KMS-11 (cell line): ENCODE results near the gene AK5.

Experiments
- H2AFZ ChIP-seq: fragments of 200-600 bp; sonication (generic); 2 replicates; pipeline ENCODE4 v1.6.1; 2016; ENCODE audit warnings: antibody characterized with exemption, mixed run types, low read depth
- H3K27ac ChIP-seq: fragments of 200-600 bp; sonication (generic); 2 replicates; pipeline ENCODE4 v1.6.1; 2016; ENCODE audit warnings: mild to moderate bottlenecking, mixed run types
- H3K27me3 ChIP-seq: fragments of 200-600 bp; sonication (generic); 2 replicates; pipeline ENCODE4 v1.6.1; 2017; ENCODE audit warnings: mild to moderate bottlenecking, low read depth, mixed run types, moderate library complexity; ENCODE audit not compliant: insufficient read depth
- H3K36me3 ChIP-seq: fragments of 200-600 bp; sonication (generic); 2 replicates; pipeline ENCODE4 v1.6.1; 2017; ENCODE audit warnings: mild to moderate bottlenecking, mixed run types; ENCODE audit not compliant: insufficient read depth
- H3K4me1 ChIP-seq: fragments of 200-600 bp; sonication (generic); 2 replicates; pipeline ENCODE4 v1.6.1; 2016; ENCODE audit warnings: mild to moderate bottlenecking, low read depth, mixed run types; ENCODE audit not compliant: poor library complexity, severe bottlenecking
- H3K4me2 ChIP-seq: fragments of 200-600 bp; sonication (generic); 2 replicates; pipeline ENCODE4 v1.7.0; 2016; ENCODE audit warnings: mild to moderate bottlenecking, mixed run types
- H3K4me3 ChIP-seq: fragments of 200-600 bp; sonication (generic); IDR thresholded peaks from 2 replicates; pipeline ENCODE4 v1.6.1; 2017; ENCODE audit warnings: low read depth, low read length, mixed read lengths; ENCODE audit not compliant: insufficient read depth
- H3K79me2 ChIP-seq: fragments of 200-600 bp; sonication (generic); 2 replicates; pipeline ENCODE4 v1.6.1; 2016; ENCODE audit warnings: low read depth, mixed run types; ENCODE audit not compliant: insufficient read depth
- H3K9ac ChIP-seq: fragments of 200-600 bp; sonication (generic); 2 replicates; pipeline ENCODE4 v1.6.1; 2016; ENCODE audit warnings: mild to moderate bottlenecking, mixed run types
- H4K20me1 ChIP-seq: fragments of 200-600 bp; sonication (generic); 2 replicates; pipeline ENCODE4 v1.6.1; 2016; ENCODE audit warnings: mild to moderate bottlenecking, mixed run types; ENCODE audit not compliant: insufficient read depth
- CTCF ChIP-seq: fragments of 200-600 bp; sonication (generic); conservative IDR thresholded peaks from 2 replicates; pipeline ENCODE4 v1.6.1; 2017; ENCODE audit warnings: low read depth, mild to moderate bottlenecking, antibody characterized with exemption, low read length, moderate library complexity, mixed read lengths

The AK5 gene

DNA sequence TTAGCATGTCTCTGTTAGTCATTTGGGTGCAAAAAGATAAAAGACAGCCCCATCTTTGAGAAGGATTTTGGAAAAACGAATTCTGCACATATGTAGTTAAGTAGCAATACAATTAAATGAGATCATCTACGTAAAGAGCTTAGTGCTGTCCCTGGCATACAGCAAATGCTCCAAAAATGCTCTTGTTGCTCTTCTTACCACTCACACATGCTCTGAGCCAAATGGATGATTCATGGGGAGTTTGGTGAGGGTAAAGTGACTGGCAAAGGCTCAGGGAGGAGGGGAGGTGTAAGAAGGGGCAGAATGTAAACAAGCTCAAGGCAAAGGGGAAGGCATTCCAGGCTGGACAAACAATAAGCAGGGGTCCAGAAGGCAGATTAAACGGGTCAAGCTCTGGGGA lies 191.9 kb downstream of the AK5 start:
- no peaks in the 10 kb centered on the region for H3K36me3 ChIP-seq
- H3K79me2 ChIP-seq, result no peaks in the 10 kb centered on the region
- no peak overlapping the region for H3K27ac ChIP-seq
- H3K4me3 ChIP-seq, result no peak overlapping the region
- H3K27me3 ChIP-seq, result no peaks in the 10 kb centered on the region
- no peak overlapping the region for H3K4me2 ChIP-seq
- H2AFZ ChIP-seq, result no peak overlapping the region
- no peak for TF ChIP-seq CTCF
- no peaks in the 10 kb centered on the region for H4K20me1 ChIP-seq
- no peak overlapping the region for H3K9ac ChIP-seq
- H3K4me1 ChIP-seq, result no peaks in the 10 kb centered on the region

GRCh38 chr1:77475641-77476040 lies 193.8 kb downstream of the AK5 start:
- H3K4me2 ChIP-seq, result no peak overlapping the region
- no peak overlapping the region for H3K4me3 ChIP-seq
- H4K20me1 ChIP-seq, result no peaks in the 10 kb centered on the region

DNA sequence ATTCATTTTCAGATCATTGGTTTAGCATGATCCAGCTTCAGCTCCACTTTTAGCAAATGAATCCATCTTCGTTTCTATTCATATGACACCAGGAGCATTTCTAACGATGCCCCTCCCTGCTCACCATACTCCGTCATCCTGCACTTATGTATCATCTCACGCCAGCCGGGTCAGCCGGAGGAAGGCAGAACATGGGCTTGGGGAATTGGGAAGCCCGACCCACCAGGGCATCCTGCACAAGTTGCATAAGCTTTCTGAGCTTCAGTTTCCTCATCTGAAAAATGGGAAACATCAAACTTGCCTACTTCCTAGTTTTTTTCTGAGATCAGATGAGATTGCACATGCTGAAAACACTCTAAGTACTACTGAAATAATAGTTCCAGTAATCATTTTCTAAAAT lies 194.7 kb downstream of the AK5 start:
- Histone ChIP-seq H3K79me2 (no peaks in the 10 kb centered on the region), H3K9ac (no peak overlapping the region), H3K27ac (no peak overlapping the region), H3K36me3 (no peaks in the 10 kb centered on the region), H2AFZ (no peak overlapping the region), H3K4me1 (no peaks in the 10 kb centered on the region), H3K4me3 (no peak overlapping the region), H3K27me3 (no peaks in the 10 kb centered on the region), H3K4me2 (no peak overlapping the region), H4K20me1 (no peaks in the 10 kb centered on the region)
- TF ChIP-seq CTCF, result no peak

More at GRCh38 chr1:77475641-77476040, 193.8 kb downstream of the AK5 start:
- Histone ChIP-seq H3K27ac (no peak overlapping the region), H3K27me3 (no peaks in the 10 kb centered on the region), H3K36me3 (no peaks in the 10 kb centered on the region), H3K79me2 (no peaks in the 10 kb centered on the region), H3K9ac (no peak overlapping the region), H3K4me1 (no peaks in the 10 kb centered on the region), H2AFZ (no peak overlapping the region)
- no peak for TF ChIP-seq CTCF

GRCh38 chr1:77484334-77484733 lies 202.5 kb downstream of the AK5 start:
- no peaks in the 10 kb centered on the region for H4K20me1 ChIP-seq
- no peaks in the 10 kb centered on the region for H3K79me2 ChIP-seq
- no peak overlapping the region for H3K9ac ChIP-seq
- H3K4me2 ChIP-seq, result no peak overlapping the region
- no peak overlapping the region for H2AFZ ChIP-seq
- no peaks in the 10 kb centered on the region for H3K4me1 ChIP-seq
- no peak for TF ChIP-seq CTCF
- no peaks in the 10 kb centered on the region for H3K27me3 ChIP-seq
- no peaks in the 10 kb centered on the region for H3K36me3 ChIP-seq
- H3K27ac ChIP-seq, result no peak overlapping the region
- H3K4me3 ChIP-seq, result no peak overlapping the region

- Histone ChIP-seq H3K27me3 (no peaks in the 10 kb centered on the region), H3K4me2 (no peak overlapping the region), H3K27ac (no peak overlapping the region), H3K9ac (no peak overlapping the region), H3K4me1 (no peaks in the 10 kb centered on the region), H3K36me3 (no peaks in the 10 kb centered on the region), H3K4me3 (no peak overlapping the region), H2AFZ (no peak overlapping the region), H4K20me1 (no peaks in the 10 kb centered on the region), H3K79me2 (no peaks in the 10 kb centered on the region)
- TF ChIP-seq CTCF, result no peak
These were observed 203.1 kb downstream of the AK5 start for GRCh38 chr1:77484926-77485325.
